Hindlimb muscle (tissue), 1 donor: ENCODE measurements around the gene SCARB1. TPM values are rescaled to one million over a fixed set of nuclear protein-coding genes. Genes with fewer than 3 reads are reported as not detected.

ENCODE experiments used
- polyA plus RNA-seq: library from polyadenylated mRNA; unstranded; fragments of 120-200 nt; gene quantifications from one replicate; pipeline ENCODE4 v1.2.1, GENCODE V29; 2013; ENCODE audit not compliant: insufficient read length

The SCARB1 gene
- polyA plus RNA-seq, 1 donor: 25.1 TPM

Other genes with a start within 250 kb of the SCARB1 start
- 802 TPM for gene UBC, start 50.8 kb upstream of the SCARB1 start, polyA plus RNA-seq
- gene DHX37, start 125.3 kb upstream of the SCARB1 start, polyA plus RNA-seq: 11.4 TPM
- 2.6 TPM for gene BRI3BP, start 129.8 kb upstream of the SCARB1 start, polyA plus RNA-seq
- 29.2 TPM for gene AACS, start 201.6 kb upstream of the SCARB1 start, polyA plus RNA-seq